Stimulated activated CD4-positive, alpha-beta T cell treated with anti-CD3 and anti-CD28 coated beads, Interleukin-12 subunit alpha, Interleukin-12 subunit beta, amount 100 ng/mL, for 4 hours (primary cell): ENCODE data around the gene RFLNA.
"Not testable (repeated sequence)": the region's sequence is repeated elsewhere in the genome, so short reads cannot be mapped to it uniquely, and the experiment has no call there.

Source experiments
- DNase-seq: peaks from one replicate; pipeline ENCODE4 v3.0.0-alpha.2; 2020

RFLNA gene

GRCh38 chr12:124284368-124284767 lies 10.5 kb upstream of the RFLNA start:
- no peak for DNase-seq

GRCh38 chr12:124286414-124286813 lies 8.5 kb upstream of the RFLNA start:
- no peak for DNase-seq

GRCh38 chr12:124286971-124287370 lies 7.9 kb upstream of the RFLNA start:
- no peak for DNase-seq

GRCh38 chr12:124289634-124290600 lies 5.0 kb upstream of the RFLNA start:
- DNase-seq = no peak

GRCh38 chr12:124292385-124292784 lies 2.5 kb upstream of the RFLNA start:
- DNase-seq = no peak

GRCh38 chr12:124293286-124294003 lies 1.4 kb upstream of the RFLNA start:
- no peak for DNase-seq

- no peak for DNase-seq
Observed at GRCh38 chr12:124295431-124296058, 652 bp downstream of the RFLNA start.

- DNase-seq = no peak
Observed at GRCh38 chr12:124296295-124296915, 1.5 kb downstream of the RFLNA start.

- no peak for DNase-seq
Observed at GRCh38 chr12:124296916-124297351, 2.0 kb downstream of the RFLNA start.

GRCh38 chr12:124297389-124297788 lies 2.5 kb downstream of the RFLNA start:
- DNase-seq = no peak

GRCh38 chr12:124297856-124298255 lies 3.0 kb downstream of the RFLNA start:
- no peak for DNase-seq

GRCh38 chr12:124298685-124299410 lies 4.0 kb downstream of the RFLNA start:
- DNase-seq = no peak

- DNase-seq = no peak
Observed at GRCh38 chr12:124299628-124300388, 4.9 kb downstream of the RFLNA start.

GRCh38 chr12:124300657-124301056 lies 5.8 kb downstream of the RFLNA start:
- DNase-seq = not testable (repeated sequence)

GRCh38 chr12:124301084-124301654 lies 6.3 kb downstream of the RFLNA start:
- no peak for DNase-seq

- no peak for DNase-seq
Observed at GRCh38 chr12:124302241-124302806, 7.4 kb downstream of the RFLNA start.

GRCh38 chr12:124302807-124303578 lies 8.1 kb downstream of the RFLNA start:
- DNase-seq = no peak

- DNase-seq = no peak
Observed at GRCh38 chr12:124303579-124304313, 8.9 kb downstream of the RFLNA start.

GRCh38 chr12:124304314-124304790 lies 9.5 kb downstream of the RFLNA start:
- no peak for DNase-seq
